ENCODE data around the gene MEI4.

DNA sequence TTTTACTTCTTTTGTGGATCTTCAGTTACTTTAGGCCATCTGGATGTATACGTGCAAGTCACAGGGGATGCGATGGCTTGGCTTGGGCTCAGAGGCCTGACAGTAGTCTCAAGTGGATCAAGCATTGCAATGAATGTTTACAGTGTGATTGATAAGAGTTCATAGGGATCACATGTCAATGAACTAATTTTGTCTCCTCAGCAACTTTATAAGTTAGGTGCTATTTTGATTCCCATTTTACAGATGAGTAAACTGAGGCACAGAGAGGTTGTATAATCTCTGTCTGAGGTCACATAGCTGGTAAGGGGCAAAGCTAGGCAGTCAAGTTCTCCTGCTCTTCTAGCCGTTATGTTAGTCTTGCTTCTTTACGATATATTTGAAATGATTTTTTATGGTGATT is 13.5 kb downstream of the MEI4 start:
- no peak for TF ChIP-seq POLR2A (IDR thresholded peaks at IDR 0.05)
- TF ChIP-seq, protein P1, sequence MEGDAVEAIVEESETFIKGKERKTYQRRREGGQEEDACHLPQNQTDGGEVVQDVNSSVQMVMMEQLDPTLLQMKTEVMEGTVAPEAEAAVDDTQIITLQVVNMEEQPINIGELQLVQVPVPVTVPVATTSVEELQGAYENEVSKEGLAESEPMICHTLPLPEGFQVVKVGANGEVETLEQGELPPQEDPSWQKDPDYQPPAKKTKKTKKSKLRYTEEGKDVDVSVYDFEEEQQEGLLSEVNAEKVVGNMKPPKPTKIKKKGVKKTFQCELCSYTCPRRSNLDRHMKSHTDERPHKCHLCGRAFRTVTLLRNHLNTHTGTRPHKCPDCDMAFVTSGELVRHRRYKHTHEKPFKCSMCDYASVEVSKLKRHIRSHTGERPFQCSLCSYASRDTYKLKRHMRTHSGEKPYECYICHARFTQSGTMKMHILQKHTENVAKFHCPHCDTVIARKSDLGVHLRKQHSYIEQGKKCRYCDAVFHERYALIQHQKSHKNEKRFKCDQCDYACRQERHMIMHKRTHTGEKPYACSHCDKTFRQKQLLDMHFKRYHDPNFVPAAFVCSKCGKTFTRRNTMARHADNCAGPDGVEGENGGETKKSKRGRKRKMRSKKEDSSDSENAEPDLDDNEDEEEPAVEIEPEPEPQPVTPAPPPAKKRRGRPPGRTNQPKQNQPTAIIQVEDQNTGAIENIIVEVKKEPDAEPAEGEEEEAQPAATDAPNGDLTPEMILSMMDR (IDR thresholded peaks at IDR 0.05), result no peak

Data from ovary (tissue), 3 donors.